ENCODE measurements around the gene ASNSD1.
A peak's percentile ranks its signal among the peaks of the same experiment; 100 is the strongest.

ASNSD1 gene

GRCh38 chr2:189661148-189661956 is at the start of gene ASNSD1:
Gene ASNSD1, plus strand, starts transcription at chr2:189661459. Its CDS starts 4,674 bp downstream, at chr2:189666133.
- peak; percentile 99 for DNase-seq (ENCODE audit: low read depth)

GRCh38 chr2:189613077-189613636 is 48.1 kb upstream of the ASNSD1 start:
- DNase-seq (ENCODE audit: low read depth) = no peak

- no peak for DNase-seq (ENCODE audit: low read depth)
Observed at GRCh38 chr2:189613650-189614420, 47.4 kb upstream of the ASNSD1 start.

- no peak for DNase-seq (ENCODE audit: low read depth)
Observed at GRCh38 chr2:189614585-189614984, 46.7 kb upstream of the ASNSD1 start.

GRCh38 chr2:189618197-189618596 is 43.1 kb upstream of the ASNSD1 start:
- no peak for DNase-seq (ENCODE audit: low read depth)

- no peak for DNase-seq (ENCODE audit: low read depth)
Observed at GRCh38 chr2:189621781-189622180, 39.5 kb upstream of the ASNSD1 start.

GRCh38 chr2:189623049-189623448 is 38.2 kb upstream of the ASNSD1 start:
- no peak for DNase-seq (ENCODE audit: low read depth)

- no peak for DNase-seq (ENCODE audit: low read depth)
Observed at GRCh38 chr2:189624648-189625355, 36.5 kb upstream of the ASNSD1 start.

- no peak for DNase-seq (ENCODE audit: low read depth)
Observed at GRCh38 chr2:189625636-189626035, 35.6 kb upstream of the ASNSD1 start.

GRCh38 chr2:189627789-189628188 is 33.5 kb upstream of the ASNSD1 start:
- no peak for DNase-seq (ENCODE audit: low read depth)

- no peak for DNase-seq (ENCODE audit: low read depth)
Observed at GRCh38 chr2:189628817-189629530, 32.3 kb upstream of the ASNSD1 start.

GRCh38 chr2:189629531-189630453 is 31.5 kb upstream of the ASNSD1 start:
- DNase-seq (ENCODE audit: low read depth) = no peak

- DNase-seq (ENCODE audit: low read depth) = no peak
Observed at GRCh38 chr2:189631849-189632248, 29.4 kb upstream of the ASNSD1 start.

- DNase-seq (ENCODE audit: low read depth) = no peak
Observed at GRCh38 chr2:189633392-189633811, 27.9 kb upstream of the ASNSD1 start.

- DNase-seq (ENCODE audit: low read depth) = no peak
Observed at GRCh38 chr2:189635353-189635752, 25.9 kb upstream of the ASNSD1 start.

- DNase-seq (ENCODE audit: low read depth) = no peak
Observed at GRCh38 chr2:189638301-189639006, 22.8 kb upstream of the ASNSD1 start.

GRCh38 chr2:189639007-189639609 is 22.2 kb upstream of the ASNSD1 start:
- no peak for DNase-seq (ENCODE audit: low read depth)

- DNase-seq (ENCODE audit: low read depth) = no peak
Observed at GRCh38 chr2:189641002-189641401, 20.3 kb upstream of the ASNSD1 start.

- DNase-seq (ENCODE audit: low read depth) = no peak
Observed at GRCh38 chr2:189641590-189641989, 19.7 kb upstream of the ASNSD1 start.

Measured in activated T-helper 1 cell treated with Interleukin-2 at 50 U/mL for 16 hours (primary cell).